HEK293 (cell line): ENCODE results near the gene GOLIM4.

Experiments used
- CTCF ChIA-PET: fragments of 350-600 bp; formaldehyde crosslinking; extraction: SDS; loops from one replicate; lab custom pipeline; 2021; ENCODE audit warnings: antibody characterized with exemption; lab: Yijun Ruan, JAX
- POLR2A ChIA-PET: fragments of 300-600 bp; formaldehyde crosslinking; extraction: SDS; loops from one replicate; lab custom pipeline; 2020; ENCODE audit warnings: antibody characterized with exemption, inconsistent platforms; lab: Yijun Ruan, JAX
- H3K27ac ChIP-seq: fragments of 200-500 bp; sonication (Bioruptor generic); 2 replicates; pipeline ENCODE4 v1.5.1; 2014; ENCODE audit warnings: low read depth, low read length, control low read depth, inconsistent platforms; ENCODE audit errors: extremely low read depth
- H3K36me3 ChIP-seq, 2 experiments: fragments of 200-500 bp in 1 of 2; sonication (Bioruptor generic) in 1 of 2; 1 replicate in 1 of 2; 2 replicates in 1 of 2; pipeline ENCODE4 v1.5.1; 2014 to 2017; ENCODE audit warnings: inconsistent platforms in 2 of 2, low read length in 2 of 2; ENCODE audit not compliant: control insufficient read depth in 2 of 2, insufficient read depth in 1 of 2
- H3K4me1 ChIP-seq: fragments of 200-500 bp; sonication (Bioruptor generic); 2 replicates; pipeline ENCODE4 v1.5.1; 2014; ENCODE audit warnings: mild to moderate bottlenecking, low read length, inconsistent platforms; ENCODE audit not compliant: control insufficient read depth, insufficient read depth
- H3K4me3 ChIP-seq: 2 replicates; pipeline ENCODE4 v1.5.1; 2011; ENCODE audit warnings: low read depth, mild to moderate bottlenecking, control low read depth, low read length, moderate library complexity
- H3K9me3 ChIP-seq: fragments of 200-500 bp; sonication (Bioruptor generic); 2 replicates; pipeline ENCODE4 v1.5.1; 2014; ENCODE audit warnings: low read depth, low read length, inconsistent platforms; ENCODE audit not compliant: control insufficient read depth, insufficient read depth
- ATF2 ChIP-seq: fragments of 450-650 bp; formaldehyde crosslinking; IDR thresholded peaks from 2 replicates; pipeline ENCODE4 v1.5.1; 2016; ENCODE audit warnings: missing biosample characterization, missing genetic modification characterization, low read depth
- HOXC10 ChIP-seq: sonication (generic); formaldehyde crosslinking; IDR thresholded peaks from 2 replicates; pipeline ENCODE4 v1.8.1; 2023; ENCODE audit warnings: mild to moderate bottlenecking, missing genetic modification reagents
- ZBTB1 ChIP-seq: fragments of 450-650 bp; formaldehyde crosslinking; IDR thresholded peaks from 2 replicates; pipeline ENCODE4 v1.5.1; 2016; ENCODE audit warnings: missing biosample characterization, missing genetic modification characterization
- ZBTB17 ChIP-seq: fragments of 450-650 bp; formaldehyde crosslinking; IDR thresholded peaks from 2 replicates; pipeline ENCODE4 v1.5.1; 2016; ENCODE audit warnings: missing biosample characterization, missing genetic modification characterization
- ZEB2 ChIP-seq: fragments of 450-650 bp; formaldehyde crosslinking; IDR thresholded peaks from 2 replicates; pipeline ENCODE4 v1.5.1; 2016; ENCODE audit warnings: missing biosample characterization, missing genetic modification characterization
- ZIC2 ChIP-seq: fragments of 450-650 bp; formaldehyde crosslinking; IDR thresholded peaks from 2 replicates; pipeline ENCODE4 v1.5.1; 2016; ENCODE audit warnings: missing biosample characterization, missing genetic modification characterization
- ZNF146 ChIP-seq: fragments of 450-650 bp; formaldehyde crosslinking; IDR thresholded peaks from 2 replicates; pipeline ENCODE4 v1.5.1; 2016; ENCODE audit warnings: missing biosample characterization, missing genetic modification characterization
- ZNF341 ChIP-seq: fragments of 450-650 bp; formaldehyde crosslinking; IDR thresholded peaks from 2 replicates; pipeline ENCODE4; 2016; ENCODE audit warnings: low read depth, missing biosample characterization, missing genetic modification characterization
- ZNF366 ChIP-seq: fragments of 450-650 bp; formaldehyde crosslinking; conservative IDR thresholded peaks from 2 replicates; pipeline ENCODE4 v1.5.1; 2016; ENCODE audit warnings: missing biosample characterization, missing genetic modification characterization
- ZNF488 ChIP-seq: fragments of 450-650 bp; formaldehyde crosslinking; IDR thresholded peaks from 2 replicates; pipeline ENCODE4 v1.5.1; 2016; ENCODE audit warnings: missing biosample characterization, missing genetic modification characterization
- ZNF548 ChIP-seq: fragments of 450-650 bp; formaldehyde crosslinking; IDR thresholded peaks from 2 replicates; pipeline ENCODE4 v1.5.1; 2016; ENCODE audit warnings: missing biosample characterization, missing genetic modification characterization
- ZNF670 ChIP-seq: fragments of 450-650 bp; formaldehyde crosslinking; IDR thresholded peaks from 2 replicates; pipeline ENCODE4 v1.5.1; 2016; ENCODE audit warnings: missing biosample characterization, missing genetic modification characterization, low read depth
- ZNF701 ChIP-seq: fragments of 450-650 bp; formaldehyde crosslinking; IDR thresholded peaks from 2 replicates; pipeline ENCODE4 v1.5.1; 2016; ENCODE audit warnings: missing biosample characterization, missing genetic modification characterization
- ZNF768 ChIP-seq: fragments of 450-650 bp; formaldehyde crosslinking; IDR thresholded peaks from 2 replicates; pipeline ENCODE4 v1.5.1; 2018; ENCODE audit warnings: missing biosample characterization, mild to moderate bottlenecking, missing genetic modification characterization
- ZNF791 ChIP-seq: fragments of 450-650 bp; formaldehyde crosslinking; IDR thresholded peaks from 2 replicates; pipeline ENCODE4 v1.5.1; 2016; ENCODE audit warnings: missing biosample characterization, missing genetic modification characterization
- TF ChIP-seq, protein P1 (sequence below): fragments of 450-650 bp; formaldehyde crosslinking; IDR thresholded peaks from 2 replicates; pipeline ENCODE4 v1.5.1; 2016; ENCODE audit warnings: missing biosample characterization, missing genetic modification characterization

Gene GOLIM4

GRCh38 chr3:168034152-168034928 lies 61.4 kb downstream of the GOLIM4 start:
- ChIA-PET POLR2A (no interaction called here), CTCF (no interaction called here)
- H3K36me3 ChIP-seq: peaks cover 0 to 50% of the 10 kb centered on the region in 2 experiments; a peak in 2 of 3 replicates
- H3K4me1 ChIP-seq: no peaks in the 10 kb centered on the region
- TF ChIP-seq, protein P1, sequence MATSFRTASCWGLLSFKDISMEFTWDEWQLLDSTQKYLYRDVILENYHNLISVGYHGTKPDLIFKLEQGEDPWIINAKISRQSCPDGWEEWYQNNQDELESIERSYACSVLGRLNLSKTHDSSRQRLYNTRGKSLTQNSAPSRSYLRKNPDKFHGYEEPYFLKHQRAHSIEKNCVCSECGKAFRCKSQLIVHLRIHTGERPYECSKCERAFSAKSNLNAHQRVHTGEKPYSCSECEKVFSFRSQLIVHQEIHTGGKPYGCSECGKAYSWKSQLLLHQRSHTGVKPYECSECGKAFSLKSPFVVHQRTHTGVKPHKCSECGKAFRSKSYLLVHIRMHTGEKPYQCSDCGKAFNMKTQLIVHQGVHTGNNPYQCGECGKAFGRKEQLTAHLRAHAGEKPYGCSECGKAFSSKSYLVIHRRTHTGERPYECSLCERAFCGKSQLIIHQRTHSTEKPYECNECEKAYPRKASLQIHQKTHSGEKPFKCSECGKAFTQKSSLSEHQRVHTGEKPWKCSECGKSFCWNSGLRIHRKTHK (tag by site-specific recombination): no peak
- TF ChIP-seq ZBTB17 (tag by site-specific recombination) (no peak), ZNF701 (tag by site-specific recombination) (no peak), ZNF366 (tag by site-specific recombination) (no peak), ZNF768 (no peak), ZNF670 (tag by site-specific recombination) (no peak), ZNF548 (tag by site-specific recombination) (no peak)
- no peak overlapping the region for H3K27ac ChIP-seq
- no peaks in the 10 kb centered on the region for H3K9me3 ChIP-seq
- no peak overlapping the region for H3K4me3 ChIP-seq

DNA sequence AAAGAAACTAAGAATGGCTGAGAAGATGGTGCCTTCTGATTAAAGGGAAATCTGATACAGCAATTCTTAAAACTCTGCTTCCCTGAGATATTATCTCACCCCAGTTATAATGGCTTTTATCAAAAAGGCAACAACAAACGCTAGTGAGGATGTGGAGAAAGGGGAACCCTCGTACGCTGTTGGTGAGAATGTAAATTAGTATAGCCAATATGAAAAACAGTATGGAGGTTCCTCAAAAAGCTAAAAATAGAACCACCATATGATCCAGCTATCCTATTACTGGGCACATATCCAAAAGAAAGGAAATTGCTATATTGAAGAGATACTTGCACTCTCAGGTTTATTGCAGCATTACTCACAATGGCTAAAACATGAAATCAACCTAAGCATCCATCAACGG lies 65.1 kb downstream of the GOLIM4 start:
- Histone ChIP-seq H3K4me3 (no peak overlapping the region), H3K9me3 (no peaks in the 10 kb centered on the region), H3K4me1 (no peaks in the 10 kb centered on the region), H3K36me3 (peaks cover 0 to 59% of the 10 kb centered on the region in 2 experiments), H3K27ac (no peak overlapping the region)
- CTCF ChIA-PET: interaction anchor here (0.6 to 0.9 kb wide), 3 partner anchors 10 to 624 kb away, joined by 3 to 4 read pairs (median 3); no protein-coding TSS in a partner anchor
- TF ChIP-seq ZEB2: no peak
- no peak for TF ChIP-seq ZBTB1 (tag by site-specific recombination)
- no peak for TF ChIP-seq ZNF488 (tag by site-specific recombination)
- no peak for TF ChIP-seq ATF2 (tag by site-specific recombination)
- no peak for TF ChIP-seq ZNF146 (tag by site-specific recombination)
- TF ChIP-seq HOXC10: no peak
- POLR2A ChIA-PET: no interaction called here

GRCh38 chr3:168029705-168030104 lies 66.0 kb downstream of the GOLIM4 start:
- TF ChIP-seq ZNF791 (tag by site-specific recombination) (no peak), ZNF341 (tag by site-specific recombination) (peak; percentile 28; the same call in 1 of the 2 replicates), ZIC2 (tag by site-specific recombination) (peak; percentile 59)
- TF ChIP-seq, all 188 proteins: peak for 2
- peaks cover 4 to 61% of the 10 kb centered on the region in 2 experiments; a peak in 2 of 3 replicates for H3K36me3 ChIP-seq
- CTCF ChIA-PET: interaction anchor here (1.6 kb wide), 1 partner anchor 11 kb away, joined by 6 read pairs; no protein-coding TSS in a partner anchor
- no peaks in the 10 kb centered on the region for H3K4me1 ChIP-seq
- POLR2A ChIA-PET: no interaction called here
- no peak overlapping the region for H3K4me3 ChIP-seq
- no peak overlapping the region for H3K27ac ChIP-seq
- H3K9me3 ChIP-seq: no peaks in the 10 kb centered on the region
